Thyroid gland (tissue), 4 donors: ENCODE data around the gene HCRT.

Experiments
- POLR2A ChIP-seq, 2 donors: fragments of 450-650 bp; IDR thresholded peaks; one replicate each; pipeline ENCODE4 v1.6.1; 2017; ENCODE audit warnings: antibody characterized with exemption in 2 of 2, mild to moderate bottlenecking in 2 of 2, moderate library complexity in 1 of 2
- TF ChIP-seq, protein P1 (sequence below), 6 experiments: fragments of 200-600 bp in 3 of 6; fragments of 450-650 bp in 3 of 6; sonication (generic) in 3 of 6; IDR thresholded peaks; one replicate each; pipeline ENCODE4 v1.5.1; 2016 to 2019; ENCODE audit warnings: antibody characterized with exemption in 6 of 6, mild to moderate bottlenecking in 2 of 6, inconsistent platforms in 1 of 6, moderate library complexity in 1 of 6

DNA sequence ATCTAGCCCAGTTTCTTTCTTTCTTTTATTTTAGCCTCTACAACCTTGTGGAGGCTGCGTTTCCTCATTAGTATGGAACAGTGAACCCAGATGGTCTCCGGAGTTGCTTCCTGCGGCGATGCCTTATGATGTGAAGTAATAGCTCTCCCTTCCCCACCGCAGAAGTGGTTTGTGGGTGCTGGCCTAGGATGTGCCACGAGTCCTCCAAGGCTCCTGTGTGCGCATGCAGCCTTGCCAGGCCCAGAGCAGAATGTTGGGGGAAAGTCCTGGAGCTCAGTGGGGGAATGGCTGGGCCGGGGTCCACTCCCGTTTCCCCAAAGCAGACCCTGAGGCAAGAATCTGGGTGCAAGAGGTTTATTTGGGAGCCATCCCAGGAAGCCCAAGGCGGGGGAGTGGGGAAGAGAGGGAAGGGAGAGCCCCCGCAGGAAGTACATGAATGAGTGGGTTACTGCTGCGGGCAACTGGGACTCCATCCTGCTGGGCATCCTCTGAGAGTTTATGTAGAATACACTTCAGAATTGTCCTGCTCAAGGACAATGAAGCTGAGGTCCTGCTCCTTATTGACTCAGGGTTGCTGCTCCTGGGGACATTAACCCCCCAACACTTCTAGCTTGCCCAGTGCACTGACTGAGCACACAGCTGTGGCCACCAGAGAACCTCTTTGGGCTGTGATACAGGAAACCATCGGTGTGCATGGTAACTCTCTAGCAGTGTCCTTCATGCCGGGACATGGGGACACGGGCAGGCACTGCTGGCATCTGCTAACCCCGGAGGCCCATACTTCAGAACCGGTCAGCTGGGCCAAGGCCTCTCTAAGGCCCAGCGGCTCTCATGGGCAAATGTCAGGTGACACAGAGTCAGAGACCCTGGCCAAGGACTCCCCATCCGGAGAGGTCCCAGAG lies 3.7 kb upstream of the HCRT start:
- no peak for TF ChIP-seq POLR2A (IDR thresholded peaks at IDR 0.05)
- TF ChIP-seq, protein P1, sequence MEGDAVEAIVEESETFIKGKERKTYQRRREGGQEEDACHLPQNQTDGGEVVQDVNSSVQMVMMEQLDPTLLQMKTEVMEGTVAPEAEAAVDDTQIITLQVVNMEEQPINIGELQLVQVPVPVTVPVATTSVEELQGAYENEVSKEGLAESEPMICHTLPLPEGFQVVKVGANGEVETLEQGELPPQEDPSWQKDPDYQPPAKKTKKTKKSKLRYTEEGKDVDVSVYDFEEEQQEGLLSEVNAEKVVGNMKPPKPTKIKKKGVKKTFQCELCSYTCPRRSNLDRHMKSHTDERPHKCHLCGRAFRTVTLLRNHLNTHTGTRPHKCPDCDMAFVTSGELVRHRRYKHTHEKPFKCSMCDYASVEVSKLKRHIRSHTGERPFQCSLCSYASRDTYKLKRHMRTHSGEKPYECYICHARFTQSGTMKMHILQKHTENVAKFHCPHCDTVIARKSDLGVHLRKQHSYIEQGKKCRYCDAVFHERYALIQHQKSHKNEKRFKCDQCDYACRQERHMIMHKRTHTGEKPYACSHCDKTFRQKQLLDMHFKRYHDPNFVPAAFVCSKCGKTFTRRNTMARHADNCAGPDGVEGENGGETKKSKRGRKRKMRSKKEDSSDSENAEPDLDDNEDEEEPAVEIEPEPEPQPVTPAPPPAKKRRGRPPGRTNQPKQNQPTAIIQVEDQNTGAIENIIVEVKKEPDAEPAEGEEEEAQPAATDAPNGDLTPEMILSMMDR (IDR thresholded peaks at IDR 0.05), result no peak
